DMS53 treated with DMSO at 0.1 percent for 48 hours (cell line): ENCODE measurements around the gene PTPRD.

Experiments used
- DNase-seq: peaks from one replicate; lab custom pipeline; 2025; ENCODE audit not compliant: unreplicated experiment; lab: John Stamatoyannopoulos, UW

Gene PTPRD

DNA sequence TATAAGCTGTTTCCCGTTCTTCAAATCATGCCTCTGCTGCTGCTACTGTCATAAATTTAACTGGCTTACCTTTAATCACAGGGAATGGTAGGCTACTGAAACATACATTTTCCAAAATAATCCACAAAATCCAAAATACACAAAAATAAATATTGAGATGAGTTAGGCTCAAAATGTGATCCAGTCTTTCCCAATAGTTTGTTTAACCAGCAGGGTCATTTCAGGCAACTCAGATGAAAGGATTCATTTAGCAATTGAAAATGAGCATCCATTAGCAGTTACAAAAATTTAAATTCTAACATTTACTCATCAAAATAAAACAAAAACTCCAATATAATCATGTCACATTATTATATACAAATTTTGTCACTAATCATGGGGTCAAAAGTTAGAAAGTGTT lies 1797.6 kb downstream of the PTPRD start:
- no peak for DNase-seq

DNA sequence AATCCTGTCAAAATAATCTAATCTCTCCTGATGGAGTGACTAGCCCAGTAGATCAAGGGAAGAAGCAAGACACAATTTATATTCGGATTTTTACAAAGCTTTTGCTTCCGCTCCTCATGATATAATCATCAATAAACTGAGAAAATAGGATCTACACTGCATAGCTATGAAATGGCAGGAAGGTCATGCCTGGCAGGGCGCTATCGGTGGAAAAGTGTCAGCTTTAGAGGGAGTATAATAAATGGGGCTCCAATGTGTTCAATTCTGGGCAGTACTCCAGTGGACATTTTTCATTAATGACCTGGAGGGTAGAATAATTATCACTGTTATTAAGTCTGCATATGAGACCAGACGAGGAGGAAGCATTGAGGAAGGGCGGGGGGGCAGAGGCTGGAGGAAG lies 1799.9 kb downstream of the PTPRD start:
- DNase-seq: no peak

DNA sequence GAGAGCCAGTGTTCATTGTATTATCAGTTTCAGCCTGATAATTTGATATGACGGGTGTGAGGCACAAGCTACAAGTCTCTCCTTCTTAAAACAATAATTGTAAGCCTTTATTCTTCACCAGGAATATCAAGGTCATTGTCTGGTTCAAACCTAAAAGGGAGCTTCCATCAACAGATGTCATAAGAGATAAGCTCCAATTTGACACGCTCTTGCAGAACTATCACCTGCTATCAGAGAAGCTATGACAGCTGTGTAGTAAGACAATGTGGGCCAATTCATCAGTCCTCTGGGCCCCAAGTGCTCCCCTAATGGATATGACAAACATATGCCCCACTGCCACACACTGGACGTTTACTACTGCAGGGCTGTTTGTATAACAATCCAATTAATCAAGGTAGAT lies 1803.1 kb downstream of the PTPRD start:
- no peak for DNase-seq

DNA sequence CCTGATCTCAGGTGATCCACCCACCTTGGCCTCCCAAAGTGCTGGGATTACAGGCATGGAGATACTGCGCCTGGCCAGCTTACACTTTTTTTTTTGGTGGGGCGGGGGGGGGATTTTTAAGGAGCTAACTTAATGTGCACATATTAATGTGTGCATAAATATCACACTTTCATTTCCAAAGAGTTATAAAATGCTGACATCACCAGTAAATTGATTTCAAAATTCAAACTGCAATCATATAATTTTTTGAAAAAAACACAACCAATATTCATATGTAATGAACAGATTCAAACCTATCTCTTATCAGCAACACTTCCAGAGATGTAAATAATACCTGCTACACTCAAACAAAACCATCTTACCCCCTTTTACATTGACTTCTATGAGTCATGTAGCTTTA lies 1806.7 kb downstream of the PTPRD start:
- no peak for DNase-seq

DNA sequence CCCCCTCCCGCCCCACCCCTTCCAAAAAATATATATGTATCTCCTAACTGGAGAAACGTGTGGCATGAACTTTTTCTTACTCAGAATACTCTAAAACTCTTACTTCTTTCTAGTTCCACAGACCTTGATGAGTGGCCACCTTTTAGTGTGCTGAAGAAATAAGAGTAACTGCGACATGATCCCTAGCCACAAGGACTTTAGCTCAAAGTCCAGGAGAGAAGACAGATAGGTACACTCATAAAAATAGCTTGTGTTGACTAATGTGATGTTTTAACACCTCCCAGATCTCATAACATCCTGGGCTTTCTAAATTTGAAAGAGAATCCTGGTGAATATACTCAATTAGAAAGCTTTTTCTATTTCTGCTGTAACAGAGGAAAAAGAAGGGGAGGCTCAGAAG lies 1808.2 kb downstream of the PTPRD start:
- no peak for DNase-seq

DNA sequence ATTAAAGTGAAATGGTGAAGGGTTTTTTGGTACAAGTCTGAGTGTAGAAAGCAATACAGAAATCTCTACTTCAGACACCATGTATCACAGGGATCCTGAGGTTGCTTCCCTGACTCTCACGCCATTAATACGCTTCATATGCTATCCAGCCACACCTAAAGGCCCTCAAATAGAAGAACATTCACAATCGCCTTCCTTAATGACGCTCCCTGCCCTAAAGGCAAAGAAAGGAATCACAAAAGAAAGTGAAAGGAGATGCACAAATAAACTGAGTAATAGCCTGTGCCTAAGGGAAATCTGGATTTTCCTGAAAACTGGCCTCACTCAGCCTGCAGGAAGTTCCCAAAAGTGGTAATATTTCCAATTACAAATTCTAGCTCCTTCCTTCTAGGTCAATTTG lies 1810.6 kb downstream of the PTPRD start:
- no peak for DNase-seq

DNA sequence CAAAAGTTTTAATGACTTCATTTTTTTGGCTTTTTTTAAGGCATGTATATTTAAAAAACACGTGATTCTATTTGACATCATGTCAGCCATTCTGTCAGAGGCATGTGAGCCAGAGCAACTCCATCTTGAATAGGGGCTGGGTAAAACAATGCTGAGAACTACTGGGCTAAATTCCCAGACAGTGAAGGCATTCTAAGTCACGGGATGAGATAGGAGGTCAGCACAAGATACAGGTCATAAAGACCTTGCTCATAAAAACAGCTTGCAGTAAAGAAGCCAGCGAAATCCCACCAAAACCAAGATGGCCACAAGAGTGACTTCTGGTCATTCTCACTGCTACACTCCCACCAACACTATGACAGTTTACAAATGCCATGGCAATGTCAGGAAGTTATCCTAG lies 1812.6 kb downstream of the PTPRD start:
- DNase-seq: no peak

GRCh38 chr9:8799615-8800014 lies 1813.2 kb downstream of the PTPRD start:
- no peak for DNase-seq

DNA sequence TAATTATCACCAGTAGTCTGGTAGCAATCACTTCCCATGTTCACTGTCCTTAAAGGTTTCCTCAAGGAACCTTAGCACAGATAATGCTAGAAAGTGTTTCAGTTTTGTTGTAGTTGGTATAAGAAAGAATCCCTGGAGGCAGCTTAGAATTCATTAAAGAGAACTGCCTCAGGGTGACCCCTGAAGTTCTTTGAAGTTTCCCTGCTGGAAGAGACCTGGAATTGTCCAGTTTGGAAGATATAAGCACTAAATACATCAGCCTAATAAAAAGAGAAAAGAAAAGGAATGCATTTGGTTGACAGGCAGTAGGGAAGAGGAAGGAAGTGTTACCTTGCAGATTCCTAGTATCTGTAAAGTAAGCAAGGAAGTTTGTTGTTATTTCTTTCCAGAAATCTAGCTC lies 1813.6 kb downstream of the PTPRD start:
- DNase-seq: no peak

- no peak for DNase-seq
Measured at GRCh38 chr9:8784838-8785237, 1828.0 kb downstream of the PTPRD start.

DNA sequence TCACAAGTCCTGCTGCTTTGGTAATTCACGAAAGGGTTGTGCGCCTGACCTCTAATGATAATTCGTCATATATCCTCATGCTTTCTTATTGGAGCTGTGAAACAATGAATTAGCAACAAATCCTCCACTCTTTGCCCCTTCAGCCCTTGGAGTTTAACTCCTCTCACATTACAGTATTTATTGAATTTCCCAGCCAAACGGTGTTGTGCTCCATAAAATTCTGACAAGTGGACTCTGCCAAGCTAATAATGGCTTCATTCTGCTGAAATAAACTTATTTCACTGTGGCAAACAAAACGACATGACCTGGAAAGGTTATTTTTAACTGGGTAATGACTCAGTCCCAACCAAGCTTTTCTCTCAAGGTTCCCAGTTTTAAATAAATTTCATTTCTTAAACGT lies 1828.9 kb downstream of the PTPRD start:
- DNase-seq: no peak

DNA sequence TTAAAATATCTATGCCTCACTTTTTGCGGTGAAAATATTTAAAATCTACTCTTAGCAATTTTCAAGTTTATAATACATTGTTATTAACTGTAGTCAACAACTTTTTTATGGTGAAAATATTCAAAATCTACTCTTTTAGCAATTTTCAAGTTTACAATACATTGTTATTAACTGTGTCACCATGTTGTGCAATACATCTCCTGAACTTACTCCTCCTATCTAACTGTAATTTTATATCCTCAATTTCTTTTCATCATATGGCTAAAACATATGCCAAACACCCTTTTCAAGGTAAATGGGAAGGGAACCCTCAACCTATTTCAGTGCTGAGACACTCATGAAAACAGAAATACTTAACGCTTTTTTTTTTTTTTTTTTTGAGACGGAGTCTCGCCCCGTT lies 1830.6 kb downstream of the PTPRD start:
- DNase-seq: no peak

- DNase-seq: no peak
Measured at GRCh38 chr9:8781458-8781857, 1831.3 kb downstream of the PTPRD start.

DNA sequence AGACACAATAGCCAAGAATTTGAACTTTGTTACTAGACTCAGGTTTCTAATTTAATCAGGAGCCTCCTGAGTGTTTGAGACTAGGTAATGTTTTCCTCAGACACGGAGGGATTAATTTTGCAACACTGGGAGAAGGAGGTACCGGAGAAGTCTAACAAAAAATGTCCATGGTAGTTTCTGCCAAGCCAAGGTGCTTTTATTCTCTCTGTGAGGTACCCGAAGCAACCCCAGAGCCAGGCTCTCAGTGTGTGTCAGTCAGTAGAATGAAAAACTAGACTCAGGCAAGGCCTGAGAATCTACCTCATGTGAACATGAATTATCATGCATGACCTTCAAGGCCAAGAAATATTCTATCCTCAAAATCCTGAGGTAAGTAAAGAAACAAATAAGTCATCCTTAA lies 1832.4 kb downstream of the PTPRD start:
- DNase-seq: no peak

DNA sequence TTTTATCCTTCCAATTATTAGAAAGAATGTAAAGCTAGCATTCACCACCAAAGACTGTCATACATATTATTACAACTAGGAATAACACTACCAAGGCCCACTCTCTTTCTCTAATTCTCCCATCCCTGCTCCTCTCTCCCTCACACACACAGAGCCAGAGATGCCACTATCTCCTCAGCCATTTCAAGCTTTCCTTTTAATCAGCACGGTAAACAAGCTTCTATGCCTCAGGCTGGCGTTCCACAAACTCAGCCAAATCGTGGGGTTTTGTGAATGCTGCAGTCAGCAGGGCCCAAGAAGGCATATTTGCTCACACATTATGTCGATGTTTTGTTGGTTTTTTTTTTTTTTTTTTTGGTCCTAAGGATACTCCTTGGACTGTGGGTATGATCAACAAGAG lies 1833.3 kb downstream of the PTPRD start:
- DNase-seq: no peak

DNA sequence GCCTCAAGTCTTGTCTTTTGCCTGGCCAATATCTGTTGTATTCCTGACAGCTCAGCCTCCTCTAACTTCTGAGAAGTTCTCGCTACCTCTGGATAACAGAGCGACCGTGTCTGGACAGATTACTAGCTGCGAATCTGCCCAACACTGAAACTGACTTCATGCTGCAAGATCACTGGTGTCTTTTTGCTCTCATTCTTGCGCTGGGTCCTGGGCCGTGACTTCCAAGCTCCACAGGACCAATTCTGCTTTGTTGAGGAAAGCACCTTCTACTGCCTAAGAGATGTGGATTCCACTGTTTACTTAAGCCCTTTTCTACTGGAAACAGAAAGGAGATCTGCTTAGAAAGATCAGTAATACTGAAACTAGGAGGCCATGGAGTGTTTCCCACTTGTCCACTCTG lies 1834.4 kb downstream of the PTPRD start:
- no peak for DNase-seq

DNA sequence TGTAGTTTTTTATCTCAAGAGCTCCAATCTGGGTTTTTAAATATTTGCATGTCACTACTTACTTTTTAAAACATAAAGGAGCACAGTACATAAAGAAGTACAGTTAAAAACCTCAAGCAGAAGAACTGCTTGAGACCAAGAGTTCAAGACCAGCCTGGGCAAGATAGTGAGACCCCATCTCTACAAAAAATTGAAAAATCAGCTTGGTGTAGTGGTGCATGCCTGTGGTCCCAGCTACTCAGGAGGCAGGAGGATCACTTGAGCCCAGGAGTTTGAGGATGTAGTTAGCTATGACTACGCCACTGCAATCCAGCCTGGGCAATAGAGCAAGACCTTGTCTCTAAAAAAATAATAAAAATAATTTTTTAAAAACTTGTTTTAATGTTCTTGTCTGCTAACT lies 1840.5 kb downstream of the PTPRD start:
- no peak for DNase-seq

GRCh38 chr9:8769153-8769552 lies 1843.6 kb downstream of the PTPRD start:
- DNase-seq: no peak

GRCh38 chr9:8766096-8766495 lies 1846.7 kb downstream of the PTPRD start:
- DNase-seq: no peak

GRCh38 chr9:8764051-8764450 lies 1848.8 kb downstream of the PTPRD start:
- no peak for DNase-seq

DNA sequence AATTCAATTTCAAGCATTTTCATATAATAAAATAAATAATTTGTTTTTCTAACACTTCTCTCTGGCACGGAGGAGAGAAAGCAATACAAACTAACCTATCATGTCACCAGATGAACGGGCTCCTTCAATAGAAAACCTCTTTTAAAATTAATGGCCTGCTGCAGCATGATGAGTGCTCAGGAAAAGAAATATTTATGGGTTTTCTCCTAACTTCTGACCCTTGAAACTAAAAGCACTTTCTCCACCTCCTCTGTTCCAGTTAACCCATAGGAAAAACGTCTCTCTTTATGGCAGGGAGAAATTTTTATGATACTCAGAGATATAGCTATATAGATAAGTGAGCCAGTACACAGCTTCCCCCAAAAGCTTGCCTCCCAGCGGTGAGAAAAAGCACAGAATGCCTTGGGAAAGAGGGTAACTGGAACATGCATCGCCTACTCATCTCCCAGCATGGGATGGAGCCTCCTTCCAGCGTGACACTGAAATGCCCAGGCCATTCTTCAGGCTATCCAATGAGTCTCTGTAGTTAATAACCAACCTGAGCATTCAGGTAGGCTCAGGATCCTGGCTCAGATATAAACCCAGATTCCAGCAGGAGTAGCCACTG lies 1850.2 kb downstream of the PTPRD start:
- DNase-seq: no peak

GRCh38 chr9:8760000-8760767 lies 1852.6 kb downstream of the PTPRD start:
- no peak for DNase-seq

GRCh38 chr9:8757881-8758280 lies 1854.9 kb downstream of the PTPRD start:
- DNase-seq: no peak
